GM23248 (cell line): ENCODE data around the gene CGREF1. TPM values are rescaled to one million over a fixed set of nuclear protein-coding genes. Genes with fewer than 3 reads are reported as not detected.
A peak's percentile ranks its signal among the peaks of the same experiment; 100 is the strongest.

Experiments
- DNase-seq: peaks from one replicate; pipeline ENCODE4 v3.0.0-alpha.2; 2015
- H2AFZ ChIP-seq: fragments of 200-600 bp; sonication (generic); 2 replicates; pipeline ENCODE4 v1.6.1; 2016; ENCODE audit warnings: antibody characterized with exemption
- H3F3A ChIP-seq: fragments of 200-600 bp; sonication (generic); 2 replicates; pipeline ENCODE4 v1.6.1; 2016; ENCODE audit warnings: mild to moderate bottlenecking, antibody characterized with exemption, mixed run types; ENCODE audit not compliant: insufficient read depth
- H3K27ac ChIP-seq: fragments of 200-600 bp; sonication (generic); 2 replicates; pipeline ENCODE4 v1.5.1; 2016; ENCODE audit warnings: mild to moderate bottlenecking
- H3K27me3 ChIP-seq: fragments of 200-600 bp; sonication (generic); replicated peaks from 2 replicates; pipeline ENCODE4 v1.6.1; 2016; ENCODE audit warnings: mild to moderate bottlenecking; ENCODE audit not compliant: insufficient read depth
- H3K36me3 ChIP-seq: fragments of 200-600 bp; sonication (generic); 2 replicates; pipeline ENCODE4 v1.6.1; 2016; ENCODE audit warnings: low read depth, mild to moderate bottlenecking
- H3K4me1 ChIP-seq: fragments of 200-600 bp; sonication (generic); 2 replicates; pipeline ENCODE4 v1.6.1; 2016; ENCODE audit warnings: mild to moderate bottlenecking; ENCODE audit not compliant: insufficient read depth
- H3K4me2 ChIP-seq: fragments of 200-600 bp; sonication (generic); one replicate; pipeline ENCODE4 v1.6.1; 2016; ENCODE audit warnings: mild to moderate bottlenecking; ENCODE audit not compliant: unreplicated experiment
- H3K4me3 ChIP-seq: fragments of 200-600 bp; sonication (generic); 2 replicates; pipeline ENCODE4 v1.5.1; 2016; ENCODE audit warnings: mild to moderate bottlenecking
- H3K79me2 ChIP-seq: fragments of 200-600 bp; sonication (generic); 2 replicates; pipeline ENCODE4 v1.6.1; 2016; ENCODE audit warnings: mild to moderate bottlenecking; ENCODE audit not compliant: insufficient read depth
- H3K9ac ChIP-seq: fragments of 200-600 bp; sonication (generic); 2 replicates; pipeline ENCODE4 v1.6.1; 2016; ENCODE audit warnings: mild to moderate bottlenecking
- H3K9me2 ChIP-seq: fragments of 200-600 bp; sonication (generic); 2 replicates; pipeline ENCODE4 v1.6.1; 2016; ENCODE audit warnings: mixed run types, mild to moderate bottlenecking, moderate library complexity; ENCODE audit not compliant: insufficient read depth
- H3K9me3 ChIP-seq: fragments of 200-600 bp; sonication (generic); one replicate; pipeline ENCODE4 v1.6.1; 2017; ENCODE audit warnings: low read depth
- H4K20me1 ChIP-seq: fragments of 200-600 bp; sonication (generic); 2 replicates; pipeline ENCODE4 v1.6.0; 2016; ENCODE audit not compliant: insufficient read depth
- EZH2 ChIP-seq: fragments of 200-600 bp; sonication (generic); IDR thresholded peaks from 2 replicates; pipeline ENCODE4 v1.6.1; 2018; ENCODE audit warnings: antibody characterized with exemption, mild to moderate bottlenecking; ENCODE audit not compliant: insufficient read depth, poor library complexity, severe bottlenecking
- EZH2phosphoT487 ChIP-seq: fragments of 200-600 bp; sonication (generic); IDR thresholded peaks from 2 replicates; pipeline ENCODE4 v1.6.1; 2018; ENCODE audit warnings: antibody characterized with exemption, moderate library complexity, mild to moderate bottlenecking, low read depth; ENCODE audit not compliant: insufficient read depth
- WGBS, 2 experiments: methylation state at CpG; one replicate each; pipeline ENCODE4 v1.1.6; 2015 to 2017; ENCODE audit warnings: low lambda C conversion rate in 2 of 2, low coverage in 1 of 2; ENCODE audit errors: missing lambda C conversion rate in 2 of 2; 5-methylcytosine and 5-hydroxymethylcytosine counted together
- in situ Hi-C: fragments of 300-500 bp; cut with MboI; formaldehyde crosslinking; loops from 2 replicates; pipeline ENCODE4 v1.15.0; 2020
- polyA plus RNA-seq: library from polyadenylated mRNA; unstranded; fragments of >200 nt; fragmentation: Nextera tagmentation; extraction: Ambion mirVana; gene quantifications from 2 replicates; pipeline ENCODE4 v1.2.1, GENCODE V29; 2016
- total RNA-seq: library from RNA; depleted of rRNA; stranded (reverse); fragments of >200 nt; shearing (Covaris generic); gene quantifications from 2 replicates; pipeline ENCODE4 v1.2.3, GENCODE V29; 2014

The CGREF1 gene
- total and polyA plus RNA-seq, 2 experiments from 2014 or later = 17.2 to 19.2 TPM

- H3K36me3 ChIP-seq = no peaks in the 10 kb centered on the region
- 49 to 54% methylated on average over 5 of the region's 5 CpGs for WGBS, 2 experiments
- in situ Hi-C loops = no loop called here
These were observed 7.4 kb upstream of the CGREF1 start for GRCh38 chr2:27126252-27126710.

DNA sequence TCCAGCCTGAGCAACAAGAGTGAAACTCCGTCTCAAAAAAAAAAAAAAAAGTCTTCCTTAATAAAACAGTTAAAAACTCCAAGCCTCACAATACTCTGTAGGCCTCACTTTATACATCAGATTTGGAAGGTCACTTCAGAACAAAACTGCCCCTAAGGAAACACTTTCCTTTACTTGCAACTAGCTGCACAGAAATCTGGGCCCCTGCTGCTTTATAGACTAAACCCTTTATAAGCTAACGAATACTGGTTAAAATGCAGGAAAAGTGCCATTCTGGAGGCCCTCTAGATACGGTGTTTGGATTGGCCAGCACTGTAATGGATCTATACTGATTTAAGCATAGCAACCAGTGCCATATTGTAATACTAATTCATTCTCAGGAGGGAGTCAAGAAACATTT lies 6.2 kb upstream of the CGREF1 start:
- Histone ChIP-seq H3K27ac (no peak overlapping the region), H3F3A (no peaks in the 10 kb centered on the region), H2AFZ (no peak overlapping the region), H3K4me3 (no peak overlapping the region), H3K9me3 (no peaks in the 10 kb centered on the region), H3K9me2 (no peaks in the 10 kb centered on the region), H3K9ac (no peak overlapping the region), H3K4me1 (no peaks in the 10 kb centered on the region), H3K27me3 (peaks cover 17% of the 10 kb centered on the region), H3K4me2 (no peak overlapping the region), H4K20me1 (no peaks in the 10 kb centered on the region), H3K79me2 (no peaks in the 10 kb centered on the region), H3K36me3 (no peaks in the 10 kb centered on the region)
- in situ Hi-C loops = no loop called here
- TF ChIP-seq EZH2 = no peak
- TF ChIP-seq EZH2phosphoT487 = no peak
- DNase-seq = no peak
- WGBS, 2 experiments = 89 to 91% methylated on average over 3 of the region's 3 CpGs

More at GRCh38 chr2:27126252-27126710, 7.4 kb upstream of the CGREF1 start:
- H3K9me3 ChIP-seq = no peaks in the 10 kb centered on the region
- H3K9me2 ChIP-seq = no peaks in the 10 kb centered on the region
- H3K4me1 ChIP-seq = no peaks in the 10 kb centered on the region
- H3F3A ChIP-seq = no peaks in the 10 kb centered on the region
- no peaks in the 10 kb centered on the region for H4K20me1 ChIP-seq
- no peak for DNase-seq
- no peak overlapping the region for H3K9ac ChIP-seq
- no peak overlapping the region for H2AFZ ChIP-seq
- TF ChIP-seq EZH2phosphoT487 (no peak), EZH2 (no peak)
- H3K27ac ChIP-seq = no peak overlapping the region
- H3K4me3 ChIP-seq = no peak overlapping the region
- H3K79me2 ChIP-seq = no peaks in the 10 kb centered on the region
- H3K27me3 ChIP-seq = peaks cover 11% of the 10 kb centered on the region
- no peak overlapping the region for H3K4me2 ChIP-seq

GRCh38 chr2:27123302-27124150 lies 4.6 kb upstream of the CGREF1 start, which contains the start of gene ABHD1:
TSS of gene ABHD1 (plus strand) at chr2:27123815. CDS start at chr2:27123949, 134 bp downstream.
- peaks cover 17% of the 10 kb centered on the region for H3K27me3 ChIP-seq
- H3K9me3 ChIP-seq = no peaks in the 10 kb centered on the region
- no peaks in the 10 kb centered on the region for H3F3A ChIP-seq
- H3K9me2 ChIP-seq = no peaks in the 10 kb centered on the region
- peak within 1 kb of the TSS; percentile 67 for H3K4me2 ChIP-seq
- H3K4me1 ChIP-seq = no peaks in the 10 kb centered on the region
- peak; percentile 54 for DNase-seq
- 9% methylated on average over 26 to 42 of the region's 47 CpGs for WGBS, 2 experiments
- 0 out of 2 replicates have a peak within 1 kb of the TSS, but pooled peaks have one; percentile 23 for H3K9ac ChIP-seq
- peak within 1 kb of the TSS; percentile 71 for H3K4me3 ChIP-seq
- no peak for TF ChIP-seq EZH2
- TF ChIP-seq EZH2phosphoT487 = no peak
- H3K36me3 ChIP-seq = no peaks in the 10 kb centered on the region
- H3K79me2 ChIP-seq = no peaks in the 10 kb centered on the region
- H3K27ac ChIP-seq = no peak within 1 kb of the TSS
- H4K20me1 ChIP-seq = no peaks in the 10 kb centered on the region
- H2AFZ ChIP-seq = peak within 1 kb of the TSS; percentile 84
- in situ Hi-C loops = no loop called here

DNA sequence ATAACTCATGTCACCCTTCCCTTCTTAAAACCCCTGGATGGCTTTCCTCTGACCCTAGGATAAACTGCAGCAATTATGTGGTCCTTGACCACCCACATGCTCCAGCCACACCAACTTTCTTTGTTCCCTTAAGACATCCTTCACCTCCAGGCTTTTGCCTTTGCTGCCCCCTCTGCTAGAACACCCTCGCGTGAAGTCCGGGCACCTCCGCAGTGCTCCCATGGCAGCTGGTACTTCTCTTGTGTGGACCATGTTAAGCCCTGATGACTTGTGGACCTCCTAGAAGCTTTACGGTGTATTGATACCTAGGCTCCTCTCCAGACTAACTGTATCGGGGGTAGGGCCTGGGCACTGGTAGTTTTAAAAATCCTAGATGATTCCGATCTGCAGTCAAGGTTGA lies 3.9 kb upstream of the CGREF1 start:
- Histone ChIP-seq H3F3A (no peaks in the 10 kb centered on the region), H3K4me1 (no peaks in the 10 kb centered on the region), H2AFZ (no peak overlapping the region; the same call in 1 of the 2 replicates), H3K4me2 (no peak overlapping the region), H4K20me1 (no peaks in the 10 kb centered on the region), H3K27me3 (peaks cover 17% of the 10 kb centered on the region), H3K4me3 (peak overlapping the region; percentile 71; the same call in 1 of the 2 replicates), H3K27ac (no peak overlapping the region), H3K9ac (no peak overlapping the region), H3K36me3 (no peaks in the 10 kb centered on the region), H3K79me2 (no peaks in the 10 kb centered on the region), H3K9me2 (no peaks in the 10 kb centered on the region), H3K9me3 (no peaks in the 10 kb centered on the region)
- in situ Hi-C loops = no loop called here
- WGBS, 2 experiments = 96 to 99% methylated on average over 6 to 7 of the region's 7 CpGs
- DNase-seq = no peak
- TF ChIP-seq EZH2phosphoT487 (no peak), EZH2 (no peak)
